Dermis microvascular lymphatic vessel endothelial cell (primary cell): ENCODE data around the gene TBX3. TPM values are rescaled to one million over a fixed set of nuclear protein-coding genes. Genes with fewer than 3 reads are reported as not detected.

Experiments
- DNase-seq, 2 donors: peaks; one replicate each; pipeline versions ENCODE4 v3.0.0 to v3.0.0-alpha.2; 2010; ENCODE audit warnings: low read depth in 2 of 2
- total RNA-seq: library from RNA; depleted of rRNA; stranded (reverse); fragments of >200 nt; gene quantifications from 2 replicates; pipeline ENCODE4 v1.2.1, GENCODE V29; 2014

The TBX3 gene
- total RNA-seq, 1 donor from 2014 or later: 1.4 TPM

DNA sequence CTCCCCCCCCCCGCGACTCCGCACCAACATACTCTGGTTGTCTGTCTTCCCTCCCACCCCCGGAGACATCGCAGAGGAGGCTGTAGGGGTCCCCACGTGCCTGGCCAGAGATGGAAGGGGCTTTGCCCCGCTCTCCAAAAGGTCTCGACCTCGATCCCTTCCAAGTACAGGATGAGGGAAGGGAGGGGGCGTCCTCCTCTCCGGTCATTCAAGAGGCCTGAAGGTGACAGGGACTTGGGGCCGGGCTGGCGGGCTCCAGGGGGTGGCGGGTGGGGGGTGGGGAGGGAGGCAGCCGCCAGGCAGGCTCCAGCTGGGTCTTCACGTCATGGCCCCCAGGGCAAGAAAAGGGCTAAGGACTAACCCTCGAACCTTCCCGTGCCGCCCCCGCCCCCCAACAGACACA, 15.1 kb downstream of the TBX3 start:
- DNase-seq: no peak

DNA sequence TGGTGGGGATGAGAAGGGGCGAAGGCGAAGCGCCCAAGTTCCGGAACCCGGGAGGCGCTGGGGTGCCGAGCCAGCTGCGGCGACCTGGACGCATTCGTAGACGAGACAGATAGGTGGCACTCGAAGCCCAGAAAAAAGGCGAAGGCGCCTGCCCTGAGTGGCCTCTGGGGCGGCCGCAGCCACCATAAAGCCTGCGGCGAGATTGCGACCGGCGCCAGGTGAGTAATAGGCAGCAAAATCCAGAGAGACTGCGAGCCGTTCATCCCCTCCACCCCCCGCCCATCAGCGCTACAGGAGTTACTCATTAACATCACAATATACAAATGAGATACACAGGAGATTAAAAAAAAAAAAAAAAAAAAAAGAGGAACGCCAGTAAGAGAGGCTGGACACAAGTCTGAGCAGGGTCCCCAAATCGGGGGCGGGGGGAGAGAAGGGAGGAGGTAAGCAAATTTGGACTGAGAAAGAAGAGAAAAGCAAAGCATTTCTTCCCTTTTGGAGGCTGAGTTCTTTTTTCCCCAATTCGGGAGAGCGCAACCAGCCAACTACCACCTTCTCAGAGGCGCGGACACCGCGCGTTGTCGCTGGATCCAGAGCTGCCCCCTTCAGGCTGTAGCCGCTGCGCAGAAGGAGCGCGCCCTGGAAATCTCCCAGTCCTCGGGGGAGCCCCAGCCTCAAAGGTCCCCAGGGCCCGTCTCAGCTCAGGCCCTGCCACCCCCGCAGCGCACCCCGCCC, 15.7 kb downstream of the TBX3 start:
- DNase-seq: peak in 1 of 2 donors; percentile 60

DNA sequence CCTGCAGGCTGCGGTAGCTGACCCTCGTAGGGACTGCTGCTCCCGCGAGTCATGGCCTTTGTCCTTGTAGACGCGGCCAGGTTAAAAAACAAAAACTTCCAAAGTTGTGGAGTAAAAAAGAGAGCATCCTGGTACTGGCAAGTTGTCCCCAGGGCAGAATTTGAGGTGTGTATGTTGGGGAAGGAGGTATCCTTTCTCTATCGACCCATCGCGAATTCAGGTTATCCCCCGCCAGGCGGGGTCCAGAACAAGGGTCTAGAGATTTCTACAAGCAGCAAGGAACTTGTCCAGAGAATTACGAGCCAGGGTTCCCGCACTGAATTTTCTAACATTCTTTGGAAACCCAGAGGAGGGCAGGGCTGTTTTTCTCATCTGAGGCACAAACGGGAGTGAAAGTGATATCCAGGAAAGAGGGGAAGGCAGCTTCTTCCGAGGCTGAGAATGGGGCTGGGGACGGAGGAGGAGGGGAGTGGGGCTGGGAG, 16.3 kb downstream of the TBX3 start:
- no peak for DNase-seq

DNA sequence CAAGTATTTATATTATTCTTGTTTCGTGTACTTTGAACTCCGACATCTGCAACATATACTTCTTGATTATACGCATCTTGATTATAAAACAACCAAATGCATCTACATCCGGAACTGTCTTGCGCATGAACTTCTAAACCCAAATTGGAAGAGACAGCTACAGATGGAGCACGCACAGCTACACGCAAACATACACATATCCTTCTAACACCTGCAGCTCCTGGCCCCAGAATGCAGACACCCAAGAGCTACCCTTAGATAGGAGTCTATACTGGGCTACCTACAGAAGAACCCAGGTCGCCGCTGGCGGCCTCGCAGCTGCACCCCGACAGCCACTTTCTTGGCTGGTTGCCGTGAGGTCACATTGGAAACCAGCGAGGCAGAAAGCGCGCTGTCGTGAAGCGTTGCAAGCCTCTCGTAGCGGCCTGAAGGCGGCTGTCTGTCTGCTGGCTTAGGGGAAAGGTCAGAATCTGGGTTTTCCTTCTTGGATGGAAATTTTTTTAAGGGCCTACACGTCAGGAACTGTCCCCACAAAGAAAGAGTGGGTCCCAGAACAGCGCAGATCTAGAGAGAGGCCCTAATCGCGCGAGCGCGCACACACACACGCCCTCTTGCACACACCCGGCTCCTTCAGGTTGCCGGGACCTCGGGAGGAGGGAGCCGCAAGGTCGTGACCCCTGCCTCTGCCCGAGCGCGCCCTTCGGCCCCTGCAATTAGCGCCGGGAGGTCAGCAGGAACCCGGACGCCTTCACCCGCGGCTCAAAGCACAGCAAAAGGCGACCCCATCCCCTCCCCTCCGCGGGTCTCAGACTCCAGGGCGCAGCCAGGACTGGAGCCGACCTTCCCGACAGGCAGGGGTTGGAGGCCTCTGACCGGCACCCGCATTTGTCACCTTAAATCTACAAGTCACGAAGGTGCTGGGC, 17.0 kb downstream of the TBX3 start:
- no peak for DNase-seq

DNA sequence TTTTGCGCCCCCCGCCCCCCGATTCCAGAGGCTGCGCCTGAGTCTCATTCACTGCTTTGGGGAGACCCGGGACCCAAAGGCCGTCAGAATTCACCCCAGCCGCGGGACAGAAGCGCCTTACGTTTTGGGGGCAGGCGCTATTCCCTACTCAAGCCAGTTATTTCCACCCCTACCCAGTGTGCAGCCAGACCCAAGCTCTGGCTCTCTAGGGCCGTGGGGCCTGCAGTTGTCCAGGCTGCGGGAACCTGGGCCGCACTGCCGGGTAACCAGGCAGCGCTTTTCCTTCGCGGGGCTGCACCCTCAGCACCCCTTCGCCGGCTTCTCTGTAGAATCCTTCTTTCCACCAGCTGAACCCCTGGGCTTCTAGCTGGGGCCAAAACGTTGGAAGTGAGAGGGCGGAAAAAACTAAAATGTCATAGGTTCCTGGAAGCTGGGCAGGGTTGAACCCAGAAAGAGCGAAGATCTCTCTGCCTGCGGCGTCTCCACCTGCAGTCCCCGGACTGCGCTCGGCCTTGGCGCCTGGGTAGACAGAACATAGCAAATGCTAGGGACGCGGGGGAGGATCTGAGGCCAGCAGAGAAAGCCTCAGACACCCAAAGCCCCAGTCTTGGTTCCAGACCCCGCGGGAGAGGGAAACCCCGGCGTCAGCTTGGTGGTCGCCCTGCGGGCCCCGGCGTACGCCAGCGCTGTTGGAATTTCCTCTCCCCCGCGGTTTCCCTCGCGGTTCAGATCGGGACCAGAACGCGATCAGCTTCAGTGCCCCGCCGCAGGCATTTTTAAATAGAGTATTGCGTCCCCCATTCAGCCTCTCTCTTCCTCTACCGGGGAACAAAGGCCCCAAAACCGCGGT, 18.3 kb downstream of the TBX3 start:
- DNase-seq: no peak

DNA sequence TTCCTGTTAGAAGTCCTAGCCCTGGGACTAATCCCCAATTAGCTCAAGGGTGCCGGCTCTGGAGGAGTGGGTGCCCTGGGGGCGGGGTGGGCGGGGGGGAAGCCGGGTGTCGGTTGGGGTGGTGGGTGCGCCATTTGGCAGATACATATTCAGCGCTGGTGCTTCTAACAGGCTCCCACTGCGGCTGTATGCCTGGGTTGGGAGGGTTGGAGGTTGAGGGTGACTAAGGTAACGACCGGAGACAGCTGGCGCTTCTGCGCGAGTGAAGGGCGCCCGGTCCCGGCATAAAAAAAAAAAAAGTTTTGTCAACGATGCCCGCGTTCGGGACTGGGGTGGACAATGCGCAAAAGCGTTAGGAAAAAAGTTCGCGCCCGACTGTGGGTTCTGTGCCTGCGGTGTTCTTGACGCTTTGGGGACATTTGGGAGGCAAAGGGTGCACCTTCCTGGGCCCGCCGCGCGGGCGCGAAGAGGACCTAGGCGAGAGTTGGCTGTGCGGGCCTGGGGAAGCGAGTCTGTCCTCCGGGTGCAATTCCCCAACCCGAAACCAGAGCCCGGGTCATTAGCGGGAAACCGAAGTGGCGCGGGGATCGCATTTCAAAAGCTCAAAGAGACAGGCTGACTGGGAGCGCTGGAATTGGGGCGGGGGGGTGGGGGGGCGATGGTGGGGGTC, 19.2 kb downstream of the TBX3 start:
- no peak for DNase-seq

DNA sequence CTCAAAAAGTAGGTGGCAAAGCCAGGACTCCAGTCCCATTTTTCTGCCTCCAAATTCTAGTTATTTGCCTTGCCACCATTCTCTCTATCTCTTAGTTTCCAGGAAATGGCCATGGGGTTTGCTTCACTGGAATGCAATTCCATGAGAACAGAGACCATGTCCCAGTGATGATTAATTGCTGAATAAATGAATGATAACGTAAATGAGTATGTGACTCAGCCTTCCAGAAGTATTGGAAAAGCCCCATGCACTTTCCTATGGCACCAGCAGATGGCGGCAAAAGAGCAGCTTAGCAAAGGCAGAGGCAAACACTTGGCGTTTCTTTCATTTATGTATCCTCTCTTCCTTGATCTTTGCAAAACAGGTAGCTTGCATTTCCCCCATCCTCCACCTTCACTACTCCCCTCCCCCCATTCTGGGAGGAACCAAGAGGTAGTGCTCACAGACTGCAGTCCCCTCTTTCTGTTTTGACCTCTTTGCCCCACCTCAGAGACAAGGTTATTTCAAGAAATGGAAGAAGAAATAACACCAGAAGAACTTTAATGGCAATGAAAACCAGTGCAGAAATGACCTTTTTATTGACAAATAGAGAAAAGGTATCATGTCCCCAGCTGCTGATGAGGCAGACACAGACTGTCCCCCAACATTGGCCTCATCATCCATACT, 21.3 kb downstream of the TBX3 start:
- DNase-seq: peak; percentile 31 to 71

DNA sequence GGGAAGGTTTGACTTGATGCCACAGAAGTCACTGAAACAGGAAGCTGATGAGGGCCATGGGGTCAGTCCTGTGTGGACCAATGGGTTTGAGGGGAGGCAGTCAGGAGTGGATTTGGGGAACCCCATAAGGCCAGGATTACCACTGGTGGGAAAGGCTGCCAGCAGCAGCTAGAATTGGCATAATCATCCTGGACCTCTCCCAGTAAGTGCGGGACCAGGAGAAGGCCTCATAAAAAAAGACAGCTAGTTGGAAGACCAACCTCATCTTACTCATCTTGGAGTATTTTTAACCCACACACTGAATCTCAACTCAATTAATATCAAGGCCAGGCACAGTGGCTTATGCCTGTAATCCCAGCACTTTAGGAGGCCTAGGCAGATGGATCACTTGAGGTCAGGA, 22.7 kb downstream of the TBX3 start:
- no peak for DNase-seq

DNA sequence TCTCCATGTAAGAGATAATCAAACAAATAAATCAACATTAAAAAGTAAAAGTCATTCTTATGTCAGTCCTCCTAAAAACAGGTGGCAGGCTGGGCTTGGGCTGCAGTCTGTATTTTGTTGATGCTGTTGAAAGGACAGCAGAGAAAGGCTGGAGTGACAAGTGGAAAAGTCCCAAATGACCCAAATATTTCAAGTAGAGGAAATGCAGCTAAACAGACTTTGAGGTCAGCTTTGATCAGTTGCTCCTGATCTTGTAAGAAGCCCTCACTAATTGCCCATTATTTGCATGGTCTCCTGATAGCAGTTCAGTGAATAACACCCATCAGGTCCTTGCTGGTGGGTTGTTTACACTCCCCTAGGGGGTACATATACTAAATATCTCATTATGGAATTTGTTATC, 24.9 kb downstream of the TBX3 start:
- no peak for DNase-seq

DNA sequence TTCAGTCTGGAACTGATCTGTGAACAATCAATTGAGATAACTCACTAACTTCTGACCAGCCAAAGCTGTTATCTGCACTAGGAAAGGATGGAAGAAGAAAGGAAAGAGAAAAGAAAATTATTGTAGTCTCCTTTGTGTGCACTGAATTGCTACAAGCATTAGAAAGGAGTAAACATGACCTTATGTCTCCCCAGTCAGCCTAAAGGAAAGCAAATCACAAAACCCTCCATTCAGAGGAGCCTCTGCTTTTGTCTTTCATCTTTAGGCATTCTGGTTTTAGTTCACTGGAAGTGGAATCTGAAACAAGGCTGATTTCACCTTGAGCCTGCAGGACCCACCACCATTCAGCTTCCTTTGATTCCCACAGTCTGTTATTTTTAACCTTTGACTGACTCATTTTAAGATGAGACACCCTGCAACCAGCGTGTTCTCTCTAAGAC, 26.0 kb downstream of the TBX3 start:
- no peak for DNase-seq

DNA sequence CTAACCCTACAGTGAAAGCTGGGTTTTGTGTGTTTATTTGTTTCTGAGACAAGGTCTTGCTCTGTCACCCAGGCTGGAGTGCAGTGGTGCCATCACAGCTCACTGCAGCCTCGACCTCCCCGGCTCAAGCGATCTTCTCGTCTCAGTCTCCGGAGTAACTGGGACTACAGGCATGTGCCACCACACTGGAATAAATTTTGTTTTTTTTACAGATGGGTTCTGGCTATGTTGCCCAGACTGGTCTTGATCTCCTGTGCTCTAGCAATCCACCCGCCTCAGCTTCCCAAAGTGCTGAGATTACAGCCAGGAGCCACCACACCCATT, 26.4 kb downstream of the TBX3 start:
- DNase-seq: no peak

DNA sequence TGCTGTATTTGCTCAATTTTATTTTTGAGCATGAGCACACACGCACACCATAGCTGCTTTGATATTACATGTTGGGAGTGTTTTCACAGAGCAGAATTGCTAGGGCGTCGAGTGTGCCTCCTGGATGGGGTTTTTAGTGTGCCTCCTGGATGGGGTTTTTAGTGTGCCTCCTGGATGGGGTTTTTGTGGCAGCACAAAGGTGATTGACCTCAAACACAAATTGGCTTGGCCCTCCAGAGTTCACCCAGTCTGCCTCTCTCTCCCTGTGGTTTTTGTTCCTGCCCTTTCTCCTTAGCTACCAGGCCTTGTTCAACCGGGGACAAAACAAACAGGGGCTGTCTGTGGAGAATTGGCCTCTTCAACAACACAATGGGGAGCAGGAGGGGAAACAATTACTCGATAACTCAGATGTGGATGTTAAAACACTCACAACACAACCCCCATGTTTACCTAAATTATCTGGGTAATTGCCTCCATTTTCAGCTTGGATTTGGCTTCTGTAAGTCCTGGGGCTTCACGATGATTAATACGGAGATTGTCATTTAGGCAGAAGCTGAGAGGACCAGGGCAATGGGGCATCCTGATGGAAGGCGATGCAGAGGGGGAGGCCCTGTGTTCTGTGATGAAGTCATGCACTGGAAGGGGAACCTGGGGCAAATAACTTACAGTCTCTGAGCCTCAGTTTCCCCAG, 26.9 kb downstream of the TBX3 start:
- DNase-seq: no peak

DNA sequence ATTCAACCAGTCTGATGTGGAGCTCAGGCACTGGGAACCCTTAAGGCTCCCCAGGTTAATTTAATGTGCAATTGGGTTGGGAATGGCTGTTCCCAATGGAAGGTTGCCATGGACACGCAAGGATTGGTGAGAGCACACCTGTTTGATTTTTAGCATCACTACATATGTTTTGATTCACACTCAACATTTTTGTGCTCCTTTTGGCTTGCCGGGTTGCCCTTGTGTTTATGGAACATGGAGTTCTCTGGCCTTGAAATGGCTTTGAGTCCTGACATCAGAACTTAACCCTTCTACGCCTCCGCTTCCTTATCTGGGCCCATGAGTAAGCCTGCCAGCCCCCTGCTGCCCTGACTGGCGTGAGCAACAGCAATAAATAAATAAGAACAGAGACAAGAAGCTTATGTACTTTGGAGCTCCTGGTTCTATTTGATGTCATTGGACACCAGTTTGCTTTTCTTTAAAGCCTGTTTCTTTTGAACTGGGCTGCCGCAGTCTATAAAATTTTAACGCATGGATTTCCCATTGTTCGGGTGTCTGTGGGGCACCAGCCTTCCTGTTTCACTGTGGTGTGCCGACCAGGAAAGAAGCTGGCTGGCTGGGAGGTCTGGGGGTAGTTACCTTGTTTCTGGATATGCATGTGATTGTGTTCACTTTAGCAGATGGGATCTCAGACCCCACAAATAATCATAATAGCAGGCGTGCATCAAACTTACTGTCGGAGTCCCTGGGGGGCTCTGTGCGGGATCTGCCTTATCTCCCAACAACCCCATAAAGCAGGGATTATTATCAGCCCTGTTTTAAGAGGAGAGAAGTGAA, 27.8 kb downstream of the TBX3 start:
- peak in 1 of 2 donors; percentile 22 for DNase-seq

DNA sequence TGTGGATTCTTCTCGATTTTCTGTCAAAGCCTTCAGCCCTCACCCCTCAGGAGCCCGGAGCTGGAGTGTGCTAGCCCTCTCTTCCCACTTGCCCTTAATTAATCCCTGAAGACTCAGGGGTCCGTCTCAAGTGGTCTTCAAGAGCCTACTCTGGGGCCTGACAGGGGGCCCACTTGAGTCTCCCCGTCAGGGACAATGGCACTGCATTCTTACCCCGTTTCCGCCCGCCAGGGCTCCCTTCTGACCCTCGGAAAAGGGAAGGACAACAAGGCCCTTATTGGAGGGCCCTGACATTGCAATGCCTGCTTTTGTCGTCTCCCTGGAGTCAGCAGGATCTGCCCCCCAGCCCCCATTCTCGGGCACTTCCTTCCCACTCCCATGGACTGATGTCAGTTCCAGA, 34.4 kb downstream of the TBX3 start:
- DNase-seq: no peak

DNA sequence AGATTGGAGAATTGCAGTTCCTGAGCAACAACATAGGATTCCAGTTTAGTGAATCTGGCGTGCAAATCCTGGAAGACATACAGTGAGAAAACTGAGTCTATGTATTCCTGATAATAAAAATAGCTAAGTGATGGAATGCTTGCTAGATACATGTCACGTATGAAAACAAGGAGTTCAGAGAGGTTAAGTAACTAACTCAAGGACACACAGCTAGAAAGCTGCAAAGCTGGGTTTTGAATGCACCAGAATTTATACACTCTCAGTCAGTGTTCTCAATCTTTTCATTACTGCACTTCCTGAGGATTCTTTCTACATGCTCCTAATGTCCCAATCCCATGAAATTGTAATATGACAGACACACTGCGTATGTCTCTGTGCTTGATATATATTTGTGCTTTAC, 35.3 kb downstream of the TBX3 start:
- no peak for DNase-seq

DNA sequence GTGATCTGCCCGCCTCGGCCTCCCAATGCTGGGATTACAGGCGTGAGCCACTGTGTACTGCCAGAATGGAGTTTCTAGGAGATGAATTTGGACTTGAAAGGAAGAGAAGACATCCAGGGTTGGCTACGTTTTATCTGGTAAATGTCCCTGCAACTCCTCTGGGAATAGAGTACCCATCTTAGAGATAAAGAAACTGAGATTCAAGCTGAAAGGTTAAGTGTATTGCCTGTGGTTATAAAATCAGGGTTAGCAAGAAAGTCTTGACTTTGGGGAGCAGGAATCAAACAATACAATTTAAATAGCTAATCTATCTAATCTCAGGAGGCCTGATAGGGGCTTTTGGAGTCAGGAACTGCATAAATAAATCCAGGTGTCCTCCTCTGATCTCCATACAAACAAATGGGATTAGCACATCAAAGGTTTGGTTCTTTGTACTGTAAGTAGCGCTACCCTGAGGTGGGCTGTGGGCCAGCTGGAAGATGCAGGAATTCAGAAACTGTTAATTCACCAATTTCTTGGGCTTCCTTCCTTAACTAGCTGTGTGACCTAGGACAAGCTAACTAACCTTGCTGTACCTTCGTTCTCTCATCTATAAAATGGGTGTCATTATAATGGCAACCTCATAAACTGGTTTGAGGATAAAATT, 45.1 kb downstream of the TBX3 start:
- no peak for DNase-seq

DNA sequence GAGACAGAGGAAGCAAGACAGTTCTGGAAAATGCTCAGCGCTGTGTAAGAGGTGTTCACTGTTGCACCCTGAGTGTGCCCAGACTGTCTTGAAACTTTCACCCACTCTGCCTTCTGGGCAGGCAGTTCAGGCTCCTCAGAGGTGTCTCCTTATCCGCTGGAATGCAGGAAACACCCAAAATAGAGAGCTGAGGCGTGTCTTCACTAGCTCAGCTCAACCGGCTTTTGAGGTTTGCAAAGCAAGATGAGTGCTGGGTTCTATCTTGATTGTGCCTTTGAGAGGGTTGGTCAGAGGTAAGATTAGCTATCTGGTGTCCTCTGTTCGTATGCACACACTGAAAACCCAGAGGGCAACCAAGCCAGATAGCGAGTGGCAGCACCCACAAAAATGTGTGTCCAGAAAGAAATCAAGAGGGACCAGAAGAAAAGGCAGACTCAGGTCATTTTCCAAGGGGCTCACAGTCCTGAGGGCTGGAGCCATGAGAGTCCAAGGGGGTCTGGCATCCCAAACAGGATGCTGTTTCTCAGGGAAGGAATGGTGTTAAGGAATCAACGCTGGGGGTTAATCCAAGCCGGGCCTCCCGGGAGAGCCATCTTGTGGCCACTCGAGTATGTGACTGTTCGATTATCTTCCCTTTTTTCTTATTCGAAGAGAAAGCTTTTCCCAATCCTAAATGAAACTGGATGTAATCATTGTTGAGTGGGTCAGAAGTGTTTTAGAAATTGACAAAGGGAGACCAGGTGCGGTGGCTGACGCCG, 47.1 kb downstream of the TBX3 start:
- DNase-seq: no peak

DNA sequence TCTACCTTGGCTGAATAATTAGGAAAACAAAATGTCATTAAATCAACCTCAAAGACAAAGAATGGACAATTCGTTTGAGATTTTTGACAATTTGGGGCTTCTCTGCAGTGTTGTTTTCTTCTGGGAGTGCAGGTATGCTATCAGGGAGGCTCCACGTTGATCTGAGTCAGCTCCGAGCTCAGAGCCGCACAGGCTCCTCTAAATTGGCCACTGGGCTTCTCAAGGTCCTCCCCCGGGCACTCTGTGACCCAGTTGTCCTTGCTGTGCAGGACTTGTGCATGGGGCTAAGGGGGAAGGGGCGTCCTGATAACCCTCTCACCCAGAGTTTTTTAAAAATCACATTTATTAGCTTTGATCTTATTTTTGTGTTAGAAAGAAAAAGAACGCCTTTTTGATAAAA, 52.7 kb downstream of the TBX3 start:
- no peak for DNase-seq
